PC-9 (cell line): ENCODE results near the gene PCSK7. TPM values are rescaled to one million over a fixed set of nuclear protein-coding genes. Genes with fewer than 3 reads are reported as not detected.

ENCODE experiments used
- BruUV-seq: library from RNA; stranded (reverse); fragments of 400-500 nt; replicated peaks from 2 replicates; lab custom pipeline; 2021; lab: Mats Ljungman, UMichigan
- CTCF ChIA-PET: fragments of 300-600 bp; sonication (Branson Sonifier 250); formaldehyde crosslinking; loops from one replicate; lab custom pipeline; 2022; ENCODE audit warnings: antibody characterized with exemption; lab: Charles Lee
- POLR2A ChIA-PET: fragments of 300-600 bp; sonication (Branson Sonifier 250); formaldehyde crosslinking; loops from one replicate; lab custom pipeline; 2022; ENCODE audit warnings: antibody characterized with exemption; ENCODE audit not compliant: unreplicated experiment; lab: Charles Lee
- DNase-seq, 2 experiments: peaks; one replicate each; pipeline versions ENCODE4 v3.0.0 to v3.0.0-alpha.2; 2015 to 2022; ENCODE audit warnings: mixed read lengths in 1 of 2
- H2AFZ ChIP-seq: fragments of 200-600 bp; sonication (generic); 2 replicates; pipeline ENCODE4 v1.8.1; 2017; ENCODE audit warnings: antibody characterized with exemption
- H3F3A ChIP-seq: fragments of 200-600 bp; sonication (generic); 2 replicates; pipeline ENCODE4 v1.8.1; 2017; ENCODE audit warnings: antibody characterized with exemption, mild to moderate bottlenecking, low read depth; ENCODE audit not compliant: insufficient read depth
- H3K27ac ChIP-seq: fragments of 200-600 bp; sonication (generic); 2 replicates; pipeline ENCODE4 v1.6.1; 2016; ENCODE audit warnings: mixed run types
- H3K27me3 ChIP-seq: fragments of 200-600 bp; sonication (generic); 2 replicates; pipeline ENCODE4 v1.6.1; 2016; ENCODE audit warnings: low read depth, mixed run types; ENCODE audit not compliant: insufficient read depth
- H3K36me3 ChIP-seq: fragments of 200-600 bp; sonication (generic); 2 replicates; pipeline ENCODE4 v1.6.1; 2016; ENCODE audit warnings: low read depth, mixed run types
- H3K4me1 ChIP-seq: fragments of 200-600 bp; sonication (generic); replicated peaks from 2 replicates; pipeline ENCODE4 v1.6.1; 2016; ENCODE audit warnings: mixed run types; ENCODE audit not compliant: insufficient read depth
- H3K4me2 ChIP-seq: fragments of 200-600 bp; sonication (generic); 2 replicates; pipeline ENCODE4 v1.6.1; 2017; ENCODE audit warnings: mixed run types
- H3K4me3 ChIP-seq: fragments of 200-600 bp; sonication (generic); 2 replicates; pipeline ENCODE4 v1.6.1; 2016; ENCODE audit warnings: mixed run types
- H3K79me2 ChIP-seq: fragments of 200-600 bp; sonication (generic); 2 replicates; pipeline ENCODE4 v1.6.1; 2017; ENCODE audit warnings: low read depth, mixed run types
- H3K9me2 ChIP-seq: fragments of 200-600 bp; sonication (generic); 2 replicates; pipeline ENCODE4 v1.8.1; 2017; ENCODE audit warnings: mild to moderate bottlenecking; ENCODE audit not compliant: insufficient read depth
- H3K9me3 ChIP-seq: fragments of 200-600 bp; sonication (generic); 2 replicates; pipeline ENCODE4 v1.8.1; 2016; ENCODE audit warnings: low read depth; ENCODE audit not compliant: insufficient read depth
- H4K20me1 ChIP-seq: fragments of 200-600 bp; sonication (generic); 2 replicates; pipeline ENCODE4 v1.8.1; 2017; ENCODE audit not compliant: insufficient read depth
- CTCF ChIP-seq: fragments of 200-600 bp; sonication (generic); conservative IDR thresholded peaks from 2 replicates; pipeline ENCODE4 v1.6.1; 2017; ENCODE audit warnings: mixed run types, antibody characterized with exemption, mild to moderate bottlenecking, moderate library complexity
- EZH2 ChIP-seq: fragments of 200-600 bp; sonication (generic); IDR thresholded peaks from 2 replicates; pipeline ENCODE4 v1.8.0; 2017; ENCODE audit warnings: antibody characterized with exemption, low read depth
- intact Hi-C: fragments of 100-400 bp; cut with micrococcal nuclease; formaldehyde crosslinking; loops from one replicate; pipeline ENCODE4 v1.10.0; 2022; ENCODE audit not compliant: unreplicated experiment
- total RNA-seq: library from RNA; stranded (reverse); gene quantifications from 2 replicates; pipeline ENCODE4 v1.2.3, GENCODE V29; 2021

PCSK7 gene
- total RNA-seq, 1 experiment from 2014 or later, result 41.6 TPM

GRCh38 chr11:117248341-117248740, 16.5 kb upstream of the PCSK7 start:
- no peaks in the 10 kb centered on the region for H3K9me2 ChIP-seq
- peaks cover 26% of the 10 kb centered on the region for H3K36me3 ChIP-seq
- intact Hi-C loops, result no loop called here
- no peaks in the 10 kb centered on the region for H3K4me1 ChIP-seq
- H3K4me2 ChIP-seq, result no peak overlapping the region
- no peaks in the 10 kb centered on the region for H3K79me2 ChIP-seq
- BruUV-seq, result no TSS peak
- no peaks in the 10 kb centered on the region for H3F3A ChIP-seq
- H3K27me3 ChIP-seq, result no peaks in the 10 kb centered on the region
- no peak overlapping the region for H3K4me3 ChIP-seq
- H4K20me1 ChIP-seq, result no peaks in the 10 kb centered on the region
- no peaks in the 10 kb centered on the region for H3K9me3 ChIP-seq
- H2AFZ ChIP-seq, result no peak overlapping the region
- no peak for TF ChIP-seq EZH2
- TF ChIP-seq CTCF, result no peak
- POLR2A ChIA-PET, result interaction anchor here (0.6 kb wide), 1 partner anchor 104 kb away, joined by 17 read pairs; the partner anchor contains the start of gene PAFAH1B2
- no peak for DNase-seq
- H3K27ac ChIP-seq, result no peak overlapping the region
- CTCF ChIA-PET, result no interaction called here

- DNase-seq, result no peak
- ChIA-PET POLR2A (no interaction called here), CTCF (no interaction called here)
- TF ChIP-seq EZH2 (no peak), CTCF (no peak)
- no peaks in the 10 kb centered on the region for H3K27me3 ChIP-seq
- no TSS peak for BruUV-seq
- H3F3A ChIP-seq, result peaks cover 12% of the 10 kb centered on the region; the same call in 1 of the 2 replicates
- no peak overlapping the region for H3K4me3 ChIP-seq
- no peaks in the 10 kb centered on the region for H4K20me1 ChIP-seq
- no peaks in the 10 kb centered on the region for H3K4me1 ChIP-seq
- intact Hi-C loops, result no loop called here
- H3K27ac ChIP-seq, result no peak overlapping the region
- H3K36me3 ChIP-seq, result peaks cover 7% of the 10 kb centered on the region
- no peak overlapping the region for H3K4me2 ChIP-seq
- peaks cover under 1% of the 10 kb centered on the region; the same call in 1 of the 2 replicates for H3K79me2 ChIP-seq
- H3K9me3 ChIP-seq, result no peaks in the 10 kb centered on the region
- no peak overlapping the region for H2AFZ ChIP-seq
- no peaks in the 10 kb centered on the region for H3K9me2 ChIP-seq
These were observed 7.4 kb upstream of the PCSK7 start for GRCh38 chr11:117239295-117239694.

GRCh38 chr11:117238221-117238620, 6.3 kb upstream of the PCSK7 start:
- no peak overlapping the region for H3K27ac ChIP-seq
- CTCF ChIA-PET, result interaction anchor here (0.7 kb wide), 1 partner anchor 82 kb away, joined by 10 read pairs; no protein-coding TSS in a partner anchor
- H3K4me3 ChIP-seq, result no peak overlapping the region
- H3K4me2 ChIP-seq, result no peak overlapping the region
- TF ChIP-seq CTCF (no peak), EZH2 (no peak)
- DNase-seq, result no peak
- intact Hi-C loops, result no loop called here
- H3K4me1 ChIP-seq, result peaks cover 10% of the 10 kb centered on the region
- no peaks in the 10 kb centered on the region for H3K9me3 ChIP-seq
- POLR2A ChIA-PET, result no interaction called here
- no peaks in the 10 kb centered on the region for H3K9me2 ChIP-seq
- peaks cover 11% of the 10 kb centered on the region for H3K79me2 ChIP-seq
- no peak overlapping the region for H2AFZ ChIP-seq
- H3K36me3 ChIP-seq, result peaks cover 4% of the 10 kb centered on the region
- no peaks in the 10 kb centered on the region for H3K27me3 ChIP-seq
- BruUV-seq, result no TSS peak
- H3F3A ChIP-seq, result peaks cover 18% of the 10 kb centered on the region; the same call in 1 of the 2 replicates
- no peaks in the 10 kb centered on the region for H4K20me1 ChIP-seq
